HG03469 (cell line): ENCODE data around the gene CLNK.
A peak's percentile ranks its signal among the peaks of the same experiment; 100 is the strongest.
"Not testable (repeated sequence)": the region's sequence is repeated elsewhere in the genome, so short reads cannot be mapped to it uniquely, and the experiment has no call there.

Experiments used
- ATAC-seq: cut with Tn5 transposase; IDR thresholded peaks from one replicate; pipeline ENCODE4 v1.9.1; 2021; ENCODE audit warnings: mild to moderate bottlenecking, moderate library complexity, moderate number of reproducible peaks; ENCODE audit not compliant: unreplicated experiment

CLNK gene

DNA sequence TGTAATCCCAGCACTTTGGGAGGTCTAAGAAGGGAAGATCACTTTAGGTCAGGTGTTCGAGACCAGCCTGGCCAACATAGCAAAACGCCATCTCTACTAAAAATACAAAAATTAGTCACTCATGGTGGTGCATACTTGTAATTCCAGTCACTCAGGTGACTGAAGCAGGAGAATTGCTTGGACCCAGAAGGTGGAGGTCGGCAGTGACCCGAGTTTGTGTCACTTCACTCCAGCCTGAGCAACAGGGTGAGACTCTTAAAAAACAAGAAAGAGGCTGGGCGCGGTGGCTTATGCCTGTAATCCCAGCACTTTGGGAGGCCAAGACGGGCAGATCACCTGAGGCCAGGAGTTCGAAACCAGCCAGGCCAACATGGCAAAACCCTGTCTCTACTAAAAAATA lies 69.6 kb downstream of the CLNK start:
- ATAC-seq: not testable (repeated sequence)

DNA sequence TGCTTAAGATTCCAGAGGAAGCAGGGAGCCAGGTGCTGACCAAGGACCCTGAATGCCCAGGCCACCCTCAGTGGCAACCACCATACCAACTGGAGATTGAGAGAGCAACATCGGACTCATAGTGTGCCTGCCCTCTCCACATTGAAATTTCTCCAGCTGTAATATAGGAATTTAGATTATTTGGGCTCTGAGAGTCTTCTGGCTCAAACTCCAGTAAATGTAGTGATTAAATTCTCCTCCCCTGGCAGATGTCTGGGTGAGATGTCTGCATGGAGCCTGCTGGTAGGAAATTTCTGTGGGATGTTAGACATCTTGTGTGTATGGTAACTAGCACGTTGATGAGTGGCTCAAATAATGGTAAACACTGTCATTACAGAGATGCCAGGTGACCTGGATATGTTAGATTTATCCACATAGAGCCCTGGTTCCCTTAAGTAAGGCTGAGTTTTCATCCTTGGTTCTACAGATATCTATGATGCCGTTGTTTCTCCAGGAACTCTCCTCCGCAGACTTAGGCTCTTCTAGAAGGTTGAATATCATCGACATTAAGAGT lies 70.6 kb downstream of the CLNK start:
- no peak for ATAC-seq

DNA sequence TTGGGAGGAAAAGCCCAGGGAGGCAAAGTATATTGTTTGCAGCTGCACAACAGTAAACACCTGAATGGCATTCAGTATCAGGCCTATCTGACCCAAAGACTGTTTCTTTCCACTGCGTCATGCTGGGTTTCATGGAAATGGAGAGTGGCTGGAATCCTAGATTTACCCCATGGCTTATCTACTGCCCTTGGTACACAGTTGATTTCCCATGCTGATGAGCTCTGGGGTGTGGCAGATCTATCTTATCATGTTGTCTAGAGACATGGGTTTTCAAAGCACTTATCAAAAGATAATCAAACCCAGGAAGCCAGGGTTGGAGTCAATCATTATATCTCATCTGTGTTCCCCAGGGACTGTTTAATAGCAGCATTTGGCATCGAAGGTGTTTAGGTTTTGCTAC lies 72.1 kb downstream of the CLNK start:
- ATAC-seq: no peak

DNA sequence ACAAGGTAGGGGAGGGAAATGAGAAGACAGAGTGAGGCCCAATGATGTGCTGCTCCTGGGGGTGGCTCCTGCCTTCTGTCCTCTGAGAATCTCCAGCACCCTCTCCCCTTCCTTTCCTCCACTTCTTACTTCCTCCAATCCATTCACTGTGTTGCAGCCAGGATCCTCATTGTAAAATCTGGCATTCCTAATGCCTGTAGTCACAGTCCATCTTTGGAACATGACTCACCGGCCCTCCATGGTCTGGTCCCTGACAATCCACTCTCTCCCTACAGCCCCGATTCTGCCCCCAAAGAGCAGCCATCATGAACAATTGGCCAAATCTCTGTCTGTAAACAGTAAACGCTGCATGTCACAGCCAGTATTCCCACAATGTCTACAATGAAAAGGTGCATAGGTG lies 72.9 kb downstream of the CLNK start:
- ATAC-seq: no peak

DNA sequence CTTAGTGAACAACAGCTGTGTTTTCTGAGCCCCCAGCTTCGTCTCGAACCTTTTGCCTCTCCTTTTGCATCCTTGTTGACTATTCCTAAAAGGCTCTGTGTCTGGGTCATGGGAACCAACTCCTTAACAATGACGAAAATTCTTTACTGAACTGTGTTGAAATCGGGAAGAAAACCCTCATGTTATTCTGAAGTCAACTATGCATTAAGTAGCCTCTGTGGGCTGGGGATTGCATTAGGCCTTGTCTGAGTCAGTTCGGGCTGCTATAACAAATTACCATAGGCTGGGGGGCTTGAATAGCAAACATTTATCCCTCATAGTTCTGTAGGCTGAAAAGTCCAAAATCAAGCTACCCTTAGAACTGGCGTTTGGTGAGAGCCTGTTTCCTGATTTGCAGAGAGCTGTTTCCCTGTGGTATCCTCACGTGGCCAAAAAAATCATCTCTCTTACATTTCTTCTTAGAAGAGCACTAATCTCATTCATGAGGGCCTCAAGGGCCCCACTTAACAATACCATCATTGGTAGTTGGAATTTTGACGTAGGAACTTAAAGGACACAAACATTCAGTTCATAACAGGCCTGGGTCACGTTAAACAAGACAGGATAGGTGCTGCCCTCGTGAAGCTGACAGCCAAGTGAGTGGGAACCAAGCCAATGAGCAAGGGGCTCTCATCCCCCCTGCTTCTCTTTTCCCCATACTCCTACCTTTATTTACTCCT lies 75.9 kb downstream of the CLNK start:
- no peak for ATAC-seq

DNA sequence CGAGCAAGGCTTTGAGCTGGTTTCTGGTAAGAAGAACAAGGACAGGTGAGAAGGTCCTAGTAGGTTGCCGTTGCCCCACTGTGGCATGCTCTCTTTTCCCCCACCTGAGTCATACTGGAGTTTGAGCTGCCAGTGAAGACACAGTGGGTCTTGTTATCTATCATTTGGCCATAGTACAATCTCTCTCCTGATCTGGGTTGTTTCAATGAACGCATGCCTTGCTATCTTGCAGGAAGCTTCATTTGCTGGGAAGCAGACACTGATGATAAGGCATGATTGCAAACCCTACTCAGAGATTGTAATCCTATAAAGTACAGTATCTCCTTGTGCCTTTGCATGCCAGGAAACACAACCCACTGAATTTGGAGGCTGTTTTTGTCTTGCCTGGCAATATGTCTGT lies 77.4 kb downstream of the CLNK start:
- ATAC-seq: no peak

DNA sequence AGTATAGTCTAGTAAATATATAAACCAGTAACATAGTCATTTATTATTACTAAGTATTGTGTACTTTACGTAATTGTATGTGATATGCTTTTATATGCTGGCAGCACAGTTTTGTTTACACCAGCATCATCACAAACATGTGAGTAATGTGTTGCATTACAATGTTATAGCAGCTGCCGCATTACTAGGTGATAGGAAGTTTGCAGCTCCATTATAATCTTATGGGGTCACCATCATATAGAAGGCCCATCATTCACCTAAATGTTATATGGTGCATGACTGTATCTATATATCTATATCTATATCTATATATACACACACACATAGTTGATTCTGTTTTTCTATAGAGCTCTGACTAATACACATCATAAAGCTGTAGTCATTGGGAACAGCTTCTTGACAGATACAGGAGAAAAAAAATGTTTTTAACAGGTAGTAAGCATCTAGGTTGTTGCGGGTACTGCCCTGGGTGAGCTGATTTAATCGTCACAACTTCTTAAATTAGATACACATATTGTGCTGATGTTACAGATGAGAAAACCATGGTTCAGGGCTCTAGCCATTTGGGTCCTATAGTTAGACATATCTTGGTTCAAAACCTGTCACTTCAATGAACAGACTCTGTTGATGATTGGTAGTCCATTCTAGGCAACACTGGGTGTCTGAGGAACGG lies 77.9 kb downstream of the CLNK start:
- no peak for ATAC-seq

DNA sequence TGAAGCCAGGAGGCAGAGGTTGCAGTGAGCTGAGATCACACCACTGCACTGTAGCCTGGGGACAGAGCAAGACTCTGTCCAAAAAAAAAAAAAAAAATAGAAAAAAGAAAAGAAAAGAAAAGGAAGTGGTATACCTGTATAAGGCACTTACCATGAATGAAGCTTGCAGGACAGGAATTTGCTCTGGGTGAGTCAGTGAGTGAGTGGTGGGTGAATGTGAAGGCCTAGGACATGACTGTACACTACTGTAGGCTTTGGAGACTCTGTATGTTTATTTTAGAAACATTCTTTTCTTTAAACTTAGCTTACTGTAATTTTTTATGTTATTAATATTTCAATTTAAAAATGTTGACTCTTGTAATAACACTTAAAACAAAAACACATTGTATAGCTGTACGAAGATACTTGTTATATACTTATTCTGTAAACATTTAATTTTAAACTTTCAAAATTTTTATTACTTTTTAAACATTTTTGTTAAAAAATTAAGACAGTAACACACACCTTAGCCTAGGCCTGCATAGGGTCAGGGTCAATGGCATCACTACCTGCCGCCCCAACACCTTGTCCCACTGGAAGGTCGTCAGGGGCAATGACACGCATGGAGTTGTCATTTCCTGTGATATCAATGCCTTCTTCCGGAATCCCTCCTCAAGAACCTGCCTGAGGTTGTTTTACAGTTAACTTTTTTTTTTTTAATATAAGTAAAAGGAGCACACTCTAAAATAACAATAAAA lies 78.7 kb downstream of the CLNK start:
- ATAC-seq: no peak

DNA sequence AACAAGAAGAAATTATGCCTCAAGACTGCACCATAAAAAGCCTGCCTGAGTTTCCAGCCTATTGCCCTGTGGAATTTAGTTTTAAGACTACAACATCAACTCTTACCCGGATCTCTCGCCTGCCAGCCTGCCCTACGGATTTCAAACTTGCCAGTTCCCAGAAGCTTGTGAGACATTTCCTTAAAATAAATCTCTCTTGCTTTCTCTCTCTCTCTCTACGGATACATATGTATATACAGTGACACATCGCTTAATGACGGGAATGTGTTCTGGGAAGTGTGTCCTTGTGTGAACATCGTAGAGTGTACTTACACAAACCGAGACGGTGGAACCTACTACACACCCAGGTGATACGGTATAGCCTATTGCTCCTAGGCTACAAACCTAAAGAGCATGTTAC lies 79.5 kb downstream of the CLNK start:
- no peak for ATAC-seq

DNA sequence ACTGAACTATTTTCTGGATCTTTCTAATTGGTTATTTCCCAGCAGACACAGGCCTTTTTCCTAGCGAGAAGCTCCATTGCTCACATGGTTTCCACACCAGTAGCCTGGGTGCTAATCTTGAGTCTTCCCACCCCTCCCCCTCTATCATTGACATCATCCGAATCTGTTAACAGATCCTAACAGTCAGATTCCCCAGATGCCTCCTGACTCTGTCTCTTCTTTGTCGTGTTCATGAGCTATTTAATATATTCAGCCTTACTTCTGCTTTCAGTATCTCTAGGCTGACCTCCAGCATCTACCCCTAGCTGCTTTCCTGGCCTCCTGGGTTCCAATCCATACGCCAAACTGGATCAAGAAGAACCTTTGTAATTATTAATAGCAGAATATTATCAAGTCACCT lies 85.0 kb downstream of the CLNK start:
- ATAC-seq: no peak

DNA sequence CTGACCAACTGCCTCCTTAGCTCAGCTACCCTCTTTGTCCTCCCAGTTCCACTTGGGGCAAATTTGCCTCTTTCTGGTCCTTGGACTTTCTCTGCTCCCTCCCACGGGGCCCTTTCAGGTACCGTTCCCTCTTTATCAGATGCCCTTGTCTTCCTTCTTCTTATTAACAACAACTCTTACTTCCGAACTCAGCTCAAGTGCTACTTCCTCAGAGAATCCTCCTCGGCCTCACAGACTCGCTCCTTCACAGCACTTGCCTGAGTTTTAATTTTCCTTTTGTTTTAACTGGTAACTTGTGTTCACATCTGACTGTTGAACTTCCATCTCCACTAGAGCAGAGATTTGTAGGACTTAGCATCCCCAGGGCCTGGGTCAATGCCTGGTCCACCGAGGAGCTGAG lies 85.7 kb downstream of the CLNK start:
- no peak for ATAC-seq

DNA sequence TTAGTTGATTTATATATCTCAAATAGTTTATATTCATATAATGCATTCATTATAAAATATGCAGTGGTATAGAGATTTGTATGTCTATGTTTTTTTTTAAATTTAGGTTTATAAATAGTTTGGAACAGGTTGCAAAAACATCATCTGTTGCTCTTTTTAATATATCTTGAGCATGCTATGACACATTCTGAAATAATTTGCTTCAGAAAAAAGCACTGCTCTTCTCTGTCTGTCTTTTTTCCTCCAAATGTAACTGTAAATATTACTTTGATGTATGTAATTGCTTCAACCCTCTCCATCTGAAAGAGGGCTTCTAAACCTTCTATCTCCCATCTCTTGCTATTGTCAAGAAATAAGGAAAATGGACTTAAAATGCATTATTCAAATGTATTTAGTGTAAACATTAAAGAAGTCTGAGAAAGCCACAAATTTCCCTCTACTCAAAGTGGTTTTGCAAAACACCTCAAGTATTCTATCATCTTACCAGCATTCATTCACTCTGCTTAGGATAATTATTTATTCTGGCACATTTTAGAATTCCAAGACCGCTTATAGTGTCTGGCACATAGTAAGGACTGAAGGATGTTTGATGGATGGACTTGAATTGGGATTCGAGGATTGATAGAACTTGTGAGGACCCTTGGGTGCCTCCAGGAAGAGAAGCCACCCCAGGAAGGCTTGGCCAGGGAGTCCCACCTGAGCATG lies 87.8 kb downstream of the CLNK start:
- no peak for ATAC-seq

DNA sequence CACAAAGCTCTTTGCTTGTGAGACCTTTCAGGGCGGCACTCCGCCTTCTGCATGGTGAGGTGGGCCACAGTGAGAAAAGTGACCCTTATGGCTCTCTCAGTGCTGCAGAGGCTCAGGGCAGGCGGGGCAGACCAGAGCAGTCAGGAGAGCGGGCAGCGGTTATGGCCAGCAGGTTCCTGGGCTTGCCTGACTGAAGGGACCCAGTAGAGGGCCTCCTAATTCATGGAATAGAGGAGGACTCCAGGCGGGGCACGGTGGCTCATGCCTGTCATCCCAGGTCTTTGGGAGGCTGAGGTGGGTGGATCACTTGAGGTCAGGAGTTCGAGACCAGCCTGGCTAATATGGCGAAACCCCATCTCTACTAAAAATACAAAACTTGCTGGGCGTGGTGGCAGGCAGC lies 91.4 kb downstream of the CLNK start:
- no peak for ATAC-seq

DNA sequence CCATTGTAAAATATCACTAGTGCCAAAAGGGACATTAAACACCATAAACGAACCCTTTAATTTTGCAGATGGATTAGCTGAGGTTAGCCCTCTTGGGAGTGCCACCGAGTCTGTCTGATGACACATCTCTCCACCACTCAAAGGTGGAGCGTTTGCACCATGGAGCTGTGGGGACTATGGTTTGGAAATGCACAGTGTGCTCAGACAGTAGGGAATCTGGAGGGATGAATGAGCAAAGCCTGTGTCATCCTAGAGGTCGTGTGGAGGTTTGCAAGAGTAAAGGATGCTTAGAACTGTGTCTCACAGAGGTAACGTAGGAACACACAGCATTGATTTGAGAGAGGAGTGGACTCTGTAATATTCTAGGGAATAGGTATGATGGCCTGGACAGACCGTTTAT lies 93.7 kb downstream of the CLNK start:
- no peak for ATAC-seq

DNA sequence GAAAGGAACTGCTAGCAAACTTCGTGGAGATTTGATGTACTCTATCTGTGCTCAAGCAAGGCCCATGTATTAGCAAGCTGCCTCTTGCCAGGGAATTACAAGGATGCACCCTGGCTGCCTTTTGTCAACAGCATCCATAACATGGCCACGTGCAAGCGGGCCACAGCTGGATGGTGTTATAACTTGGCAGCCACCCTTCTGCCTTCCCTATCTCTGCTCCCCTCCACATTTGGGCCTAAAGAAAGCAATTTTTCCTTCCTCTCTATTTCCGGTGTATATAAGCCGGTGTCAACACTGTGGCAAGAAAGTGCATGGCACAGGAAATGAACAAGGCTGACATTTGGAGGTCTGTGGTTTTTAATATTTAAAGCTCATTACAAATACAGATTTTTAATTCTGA lies 94.8 kb downstream of the CLNK start:
- no peak for ATAC-seq

DNA sequence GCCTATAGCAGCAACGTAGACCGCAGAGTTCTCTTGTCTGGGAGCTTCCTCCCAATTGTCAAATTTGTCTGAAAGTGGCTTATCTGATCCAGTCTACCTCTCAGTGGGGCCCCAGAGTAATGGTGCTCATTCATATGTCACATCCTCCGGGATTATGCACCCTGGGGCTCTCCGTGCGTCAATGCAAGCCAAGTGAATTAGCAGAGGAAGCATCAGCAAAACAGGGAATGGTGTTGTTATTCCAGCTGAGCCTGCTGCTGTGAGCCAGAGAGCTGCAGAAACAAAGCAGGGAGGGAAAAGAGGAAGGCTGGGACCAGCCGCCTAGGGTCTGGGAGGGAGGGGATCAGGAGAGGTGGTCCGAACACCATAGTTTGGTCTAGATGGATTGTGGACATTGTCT lies 95.2 kb downstream of the CLNK start:
- ATAC-seq: no peak

DNA sequence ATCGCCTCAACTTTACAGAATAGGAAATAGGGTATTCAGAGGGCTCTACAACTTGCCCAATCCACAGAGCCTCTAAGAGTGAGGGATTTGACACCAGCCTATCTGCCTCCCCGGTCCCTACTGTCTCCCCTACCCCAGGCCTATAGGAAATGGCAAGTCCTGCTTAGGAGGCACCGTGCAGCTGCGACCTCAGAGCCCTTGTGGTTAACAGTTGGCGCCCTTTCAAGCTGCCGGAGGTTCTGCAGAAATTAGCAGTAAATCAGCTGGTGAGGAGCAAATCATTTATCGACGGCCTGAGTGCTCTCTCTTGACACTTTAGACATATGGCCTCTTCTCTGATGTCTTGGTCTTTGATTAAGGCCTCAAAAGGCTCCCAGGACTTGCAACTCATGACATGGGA lies 96.9 kb downstream of the CLNK start:
- no peak for ATAC-seq

DNA sequence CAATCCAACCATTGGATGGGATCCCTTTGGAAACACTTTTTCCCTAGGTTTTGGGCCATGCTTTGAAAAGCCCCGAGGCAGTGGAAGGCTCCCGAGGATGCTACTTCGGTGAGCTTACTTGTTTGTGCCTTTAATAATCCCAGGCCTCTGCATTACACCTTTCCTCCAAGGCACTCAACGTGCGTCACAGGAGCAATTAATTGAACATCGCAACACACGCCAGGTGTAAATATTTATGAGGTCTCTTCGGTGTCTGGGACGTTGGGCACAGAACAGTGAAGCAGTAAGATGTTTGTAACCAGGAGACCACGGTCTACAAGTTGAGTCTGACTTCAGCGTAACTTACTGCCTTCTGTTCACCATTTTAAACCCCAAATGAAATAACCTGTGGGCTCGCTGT lies 97.3 kb downstream of the CLNK start:
- no peak for ATAC-seq

DNA sequence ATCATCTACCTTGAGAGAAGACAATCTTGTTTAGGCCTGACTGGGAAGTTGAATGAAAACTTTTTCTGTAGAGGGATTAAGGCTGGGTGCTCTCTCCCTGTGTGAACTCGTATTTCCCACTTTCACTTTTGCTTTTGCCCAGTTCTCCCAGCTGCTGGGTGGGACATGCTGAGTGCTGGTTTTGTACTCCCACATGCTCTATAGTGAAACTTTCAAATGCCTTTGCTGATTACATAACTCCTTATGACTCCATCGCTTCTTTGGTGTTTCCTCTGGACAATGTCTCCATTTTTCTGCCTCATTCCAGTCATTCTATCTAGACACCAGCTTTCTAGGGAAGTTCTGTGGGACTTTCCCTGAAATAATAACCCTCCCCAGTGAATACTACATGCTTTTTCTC lies 100.5 kb downstream of the CLNK start:
- peak; percentile 52 for ATAC-seq

DNA sequence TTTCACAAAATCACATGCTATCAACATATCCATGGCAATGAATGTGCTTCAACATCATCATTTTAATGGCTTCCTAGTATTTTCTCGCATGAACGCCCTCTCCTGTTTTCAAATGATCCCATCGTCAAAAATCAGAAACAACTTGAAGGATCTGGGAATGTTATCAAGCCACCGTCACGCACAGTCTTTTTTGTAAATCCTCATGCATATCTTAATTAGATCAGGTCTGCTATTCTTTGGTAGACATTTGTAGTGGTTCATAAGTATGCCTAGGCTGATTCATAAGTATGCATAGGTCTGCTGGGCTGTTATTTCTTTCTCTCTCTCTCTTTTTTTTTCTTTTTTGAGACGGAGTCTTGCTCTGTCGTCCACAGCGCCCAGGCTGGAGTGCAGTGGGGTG lies 101.6 kb downstream of the CLNK start:
- ATAC-seq: no peak

DNA sequence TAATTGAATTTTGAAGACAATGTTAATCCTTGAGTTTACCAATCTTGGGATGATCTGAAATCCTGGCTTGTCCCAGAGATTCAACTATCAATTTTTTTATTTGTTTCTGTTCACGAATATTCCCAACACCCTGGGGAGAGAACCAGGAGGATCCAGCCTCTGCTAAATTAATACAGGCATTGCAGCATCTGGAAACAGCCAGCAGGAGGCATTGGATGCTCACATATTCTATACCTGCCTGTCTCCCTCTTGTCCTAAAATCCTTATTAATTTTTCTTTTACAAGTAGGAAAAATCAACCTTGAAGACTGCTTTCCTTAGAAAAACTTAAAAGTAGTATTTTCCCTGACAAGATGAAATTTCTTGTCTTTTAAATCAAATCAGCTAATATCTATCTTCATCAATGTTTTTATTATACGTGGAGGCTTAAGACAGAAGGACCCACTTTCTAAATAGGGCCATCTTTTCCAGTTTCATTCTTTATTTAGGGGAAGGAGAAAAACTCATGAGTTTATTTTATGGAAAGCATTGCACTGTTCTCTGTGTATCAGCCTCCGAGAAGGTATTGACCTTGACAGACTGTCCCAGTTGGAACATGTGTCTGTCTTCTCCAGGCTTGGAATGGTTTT lies 102.4 kb downstream of the CLNK start:
- ATAC-seq: no peak
